ENCODE data around the gene ATP1A2.

Gene ATP1A2

GRCh38 chr1:160115545-160116282 lies at the start of gene ATP1A2:
Gene ATP1A2 (plus strand): TSS chr1:160115759. CDS start chr1:160115862, 103 bp downstream.
- Histone ChIP-seq H3K36me3 (ENCODE audit: insufficient read depth, low read length) (no peaks in the 10 kb centered on the region), H3K4me1 (ENCODE audit: insufficient read depth, low read length) (peaks cover 45% of the 10 kb centered on the region), H3K9me3 (ENCODE audit: control insufficient read depth, insufficient read depth, low read length) (no peaks in the 10 kb centered on the region), H3K9ac (ENCODE audit: low read depth, low read length) (peak within 1 kb of the TSS; percentile 54; the same call in 1 of the 2 replicates)

DNA sequence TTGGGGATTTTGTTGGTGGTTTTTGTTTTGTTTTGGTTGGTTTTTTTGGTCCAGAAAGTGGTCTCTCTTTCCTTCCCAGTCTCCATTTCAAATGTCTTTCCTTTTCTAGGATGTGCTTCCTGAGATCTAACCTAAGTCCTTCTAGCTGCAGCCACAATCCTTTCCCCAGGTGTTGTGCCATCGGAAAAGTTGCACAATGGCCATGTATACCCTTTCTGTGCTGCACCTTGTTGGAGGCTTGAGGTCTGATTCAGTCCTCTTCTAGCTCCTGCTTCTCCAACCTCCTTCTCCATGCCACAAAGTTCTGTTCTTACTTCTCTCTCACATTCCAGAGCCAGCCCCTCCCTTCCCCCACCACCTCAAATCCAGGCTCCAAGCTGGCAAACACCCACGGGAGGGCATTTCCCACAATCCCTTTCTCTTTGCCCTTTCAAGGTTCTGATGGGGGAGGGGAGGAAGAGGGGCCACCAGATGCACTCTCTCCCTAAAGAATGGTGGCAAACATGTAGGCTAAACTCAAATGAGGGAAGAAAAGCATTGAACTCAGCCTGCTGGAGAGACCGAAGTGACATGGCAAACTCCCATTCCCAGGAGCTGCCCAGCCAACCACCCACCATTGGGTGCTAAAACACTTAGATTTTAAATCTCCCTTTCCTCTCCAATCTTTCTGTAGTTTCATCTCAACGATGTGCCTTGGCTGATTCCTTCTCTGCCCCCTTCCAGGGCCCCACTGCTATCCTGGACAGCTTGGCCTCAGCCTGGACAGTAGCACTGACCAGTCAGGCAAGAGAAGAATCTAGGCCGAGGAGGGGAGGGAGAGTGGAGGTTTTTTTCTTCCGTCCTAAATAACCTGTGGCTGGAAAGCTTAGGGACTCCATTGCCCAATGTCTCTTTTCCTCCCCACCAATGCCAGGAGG lies 48.5 kb upstream of the ATP1A2 start:
- H3K4me1 ChIP-seq (ENCODE audit: insufficient read depth, low read length), result peaks cover 25% of the 10 kb centered on the region
- no peaks in the 10 kb centered on the region for H3K9me3 ChIP-seq (ENCODE audit: control insufficient read depth, insufficient read depth, low read length)
- no peak overlapping the region for H3K9ac ChIP-seq (ENCODE audit: low read depth, low read length)
- H3K36me3 ChIP-seq (ENCODE audit: insufficient read depth, low read length), result no peaks in the 10 kb centered on the region

GRCh38 chr1:160068225-160068624 lies 47.3 kb upstream of the ATP1A2 start:
- Histone ChIP-seq H3K4me1 (ENCODE audit: insufficient read depth, low read length) (peaks cover 18% of the 10 kb centered on the region), H3K36me3 (ENCODE audit: insufficient read depth, low read length) (no peaks in the 10 kb centered on the region), H3K9ac (ENCODE audit: low read depth, low read length) (no peak overlapping the region), H3K9me3 (ENCODE audit: control insufficient read depth, insufficient read depth, low read length) (no peaks in the 10 kb centered on the region)

DNA sequence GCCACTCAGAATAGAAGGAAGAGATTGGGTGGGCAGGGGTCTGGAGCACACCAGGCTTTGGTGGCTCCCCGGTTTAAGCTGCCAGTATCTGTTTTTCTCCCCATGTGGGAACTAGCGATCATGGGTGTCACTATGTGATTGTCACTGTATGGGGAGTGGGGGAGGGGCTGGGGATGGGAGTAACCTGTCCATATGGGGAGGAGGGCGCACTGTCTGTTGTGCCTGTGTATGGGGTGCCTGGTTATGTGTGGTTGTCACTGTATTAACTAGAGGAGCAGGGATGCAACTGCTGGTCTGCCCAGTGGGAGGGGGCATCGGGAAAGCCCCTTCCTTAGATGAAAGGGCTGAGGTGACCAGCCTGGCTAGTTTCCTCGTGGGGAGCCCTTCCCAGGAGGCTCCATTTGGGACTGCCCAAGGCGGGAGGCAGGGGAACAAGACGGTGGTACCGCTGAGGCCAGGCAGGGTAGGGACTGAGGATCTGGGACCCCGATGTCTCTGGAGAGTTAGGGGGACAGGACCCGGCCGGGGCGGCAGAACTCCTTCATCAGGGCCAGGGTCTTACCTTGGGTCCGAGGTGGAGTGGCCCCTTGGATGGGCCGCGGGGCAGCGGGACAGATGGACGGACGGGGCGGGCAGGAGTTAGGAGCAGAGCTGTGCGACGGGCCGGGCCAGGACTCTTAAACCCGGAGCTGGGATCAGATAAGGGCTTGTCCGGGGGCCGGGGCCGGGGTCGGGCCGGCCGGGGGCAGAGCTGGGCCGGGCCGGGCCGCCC lies 45.9 kb upstream of the ATP1A2 start, which contains the start of gene KCNJ10:
KCNJ10 (minus strand) TSS at position 701 of the 772 bp plus-strand sequence. CDS start 27,628 bp downstream, outside the sequence.
- Histone ChIP-seq H3K4me1 (ENCODE audit: insufficient read depth, low read length) (peaks cover 18% of the 10 kb centered on the region), H3K9ac (ENCODE audit: low read depth, low read length) (peak within 1 kb of the TSS; percentile 84), H3K36me3 (ENCODE audit: insufficient read depth, low read length) (no peaks in the 10 kb centered on the region), H3K9me3 (ENCODE audit: control insufficient read depth, insufficient read depth, low read length) (no peaks in the 10 kb centered on the region)

GRCh38 chr1:160070243-160071163 lies 45.1 kb upstream of the ATP1A2 start:
- no peaks in the 10 kb centered on the region for H3K36me3 ChIP-seq (ENCODE audit: insufficient read depth, low read length)
- H3K4me1 ChIP-seq (ENCODE audit: insufficient read depth, low read length), result peaks cover 18% of the 10 kb centered on the region
- H3K9me3 ChIP-seq (ENCODE audit: control insufficient read depth, insufficient read depth, low read length), result no peaks in the 10 kb centered on the region
- peak overlapping the region; percentile 84 for H3K9ac ChIP-seq (ENCODE audit: low read depth, low read length)

DNA sequence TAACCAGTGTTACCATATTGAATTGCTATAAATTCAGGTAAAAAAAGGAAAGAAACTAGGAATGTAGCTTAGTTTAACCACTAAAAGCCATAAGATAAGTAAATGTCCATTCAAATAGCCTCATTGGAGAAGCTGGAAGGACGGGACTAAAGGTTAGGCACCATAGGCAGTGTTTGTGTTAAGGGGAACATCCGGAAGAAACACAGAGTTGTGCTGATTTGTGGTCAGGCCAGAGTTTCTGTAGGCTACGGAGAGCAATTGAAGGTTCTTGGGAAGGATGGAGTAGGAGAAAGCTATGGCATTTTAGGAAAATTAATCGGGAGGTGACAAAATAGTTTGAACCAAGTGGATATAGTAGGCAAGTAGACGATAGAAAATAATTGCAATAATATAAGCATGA lies 44.3 kb upstream of the ATP1A2 start:
- Histone ChIP-seq H3K4me1 (ENCODE audit: insufficient read depth, low read length) (peaks cover 18% of the 10 kb centered on the region), H3K36me3 (ENCODE audit: insufficient read depth, low read length) (no peaks in the 10 kb centered on the region), H3K9ac (ENCODE audit: low read depth, low read length) (no peak overlapping the region), H3K9me3 (ENCODE audit: control insufficient read depth, insufficient read depth, low read length) (no peaks in the 10 kb centered on the region)

DNA sequence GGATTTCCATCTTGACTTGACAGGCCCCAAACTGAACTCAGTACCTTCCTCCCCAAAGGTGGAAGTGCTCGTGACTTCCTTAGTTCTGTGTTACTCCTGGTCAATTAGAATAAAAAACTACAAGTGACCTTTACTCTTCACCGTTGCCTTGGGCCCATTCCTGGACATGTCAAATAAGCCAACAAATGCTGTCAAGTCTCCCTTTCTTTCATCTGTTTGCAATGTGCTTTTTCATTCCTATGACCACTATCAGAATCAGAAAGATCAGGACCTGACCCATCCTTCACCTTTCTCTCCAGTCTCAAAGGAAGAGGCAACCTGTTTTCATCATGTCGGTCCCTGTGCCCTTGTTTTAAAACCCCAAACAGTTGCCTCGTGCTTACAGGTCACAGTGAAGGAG lies 40.7 kb upstream of the ATP1A2 start:
- H3K9me3 ChIP-seq (ENCODE audit: control insufficient read depth, insufficient read depth, low read length), result no peaks in the 10 kb centered on the region
- H3K4me1 ChIP-seq (ENCODE audit: insufficient read depth, low read length), result no peaks in the 10 kb centered on the region; the same call in 1 of the 2 replicates
- no peak overlapping the region for H3K9ac ChIP-seq (ENCODE audit: low read depth, low read length)
- H3K36me3 ChIP-seq (ENCODE audit: insufficient read depth, low read length), result no peaks in the 10 kb centered on the region

GRCh38 chr1:160075836-160076235 lies 39.7 kb upstream of the ATP1A2 start:
- Histone ChIP-seq H3K9ac (ENCODE audit: low read depth, low read length) (no peak overlapping the region), H3K36me3 (ENCODE audit: insufficient read depth, low read length) (no peaks in the 10 kb centered on the region), H3K9me3 (ENCODE audit: control insufficient read depth, insufficient read depth, low read length) (no peaks in the 10 kb centered on the region), H3K4me1 (ENCODE audit: insufficient read depth, low read length) (no peaks in the 10 kb centered on the region; the same call in 1 of the 2 replicates)

- H3K36me3 ChIP-seq (ENCODE audit: insufficient read depth, low read length), result no peaks in the 10 kb centered on the region
- no peak overlapping the region for H3K9ac ChIP-seq (ENCODE audit: low read depth, low read length)
- H3K9me3 ChIP-seq (ENCODE audit: control insufficient read depth, insufficient read depth, low read length), result no peaks in the 10 kb centered on the region
- no peaks in the 10 kb centered on the region; the same call in 1 of the 2 replicates for H3K4me1 ChIP-seq (ENCODE audit: insufficient read depth, low read length)
Observed at GRCh38 chr1:160076295-160076694, 39.3 kb upstream of the ATP1A2 start.

- Histone ChIP-seq H3K4me1 (ENCODE audit: insufficient read depth, low read length) (no peaks in the 10 kb centered on the region), H3K9me3 (ENCODE audit: control insufficient read depth, insufficient read depth, low read length) (no peaks in the 10 kb centered on the region), H3K9ac (ENCODE audit: low read depth, low read length) (no peak overlapping the region), H3K36me3 (ENCODE audit: insufficient read depth, low read length) (no peaks in the 10 kb centered on the region)
Observed at GRCh38 chr1:160077486-160077885, 38.1 kb upstream of the ATP1A2 start.

GRCh38 chr1:160078512-160079195 lies 36.9 kb upstream of the ATP1A2 start:
- Histone ChIP-seq H3K4me1 (ENCODE audit: insufficient read depth, low read length) (no peaks in the 10 kb centered on the region), H3K9ac (ENCODE audit: low read depth, low read length) (no peak overlapping the region), H3K36me3 (ENCODE audit: insufficient read depth, low read length) (no peaks in the 10 kb centered on the region), H3K9me3 (ENCODE audit: control insufficient read depth, insufficient read depth, low read length) (no peaks in the 10 kb centered on the region)

- H3K36me3 ChIP-seq (ENCODE audit: insufficient read depth, low read length), result no peaks in the 10 kb centered on the region
- H3K4me1 ChIP-seq (ENCODE audit: insufficient read depth, low read length), result no peaks in the 10 kb centered on the region
- no peaks in the 10 kb centered on the region for H3K9me3 ChIP-seq (ENCODE audit: control insufficient read depth, insufficient read depth, low read length)
- no peak overlapping the region for H3K9ac ChIP-seq (ENCODE audit: low read depth, low read length)
Observed at GRCh38 chr1:160079448-160079847, 36.1 kb upstream of the ATP1A2 start.
